Testis (tissue), 2 donors: ENCODE data around the gene ADAM8.
"Not testable (repeated sequence)": the region's sequence is repeated elsewhere in the genome, so short reads cannot be mapped to it uniquely, and the experiment has no call there.

ENCODE experiments used
- POLR2A ChIP-seq: fragments of 450-650 bp; IDR thresholded peaks from one replicate; pipeline ENCODE4 v1.6.1; 2017; ENCODE audit warnings: antibody characterized with exemption, mild to moderate bottlenecking, moderate library complexity
- TF ChIP-seq, protein P1 (sequence below), 3 experiments: fragments of 450-650 bp in 2 of 3; fragments of 200-600 bp in 1 of 3; sonication (generic) in 1 of 3; IDR thresholded peaks; one replicate each; pipeline ENCODE4 v1.5.1; 2016 to 2019; ENCODE audit warnings: antibody characterized with exemption in 3 of 3, mild to moderate bottlenecking in 2 of 3, moderate library complexity in 1 of 3

DNA sequence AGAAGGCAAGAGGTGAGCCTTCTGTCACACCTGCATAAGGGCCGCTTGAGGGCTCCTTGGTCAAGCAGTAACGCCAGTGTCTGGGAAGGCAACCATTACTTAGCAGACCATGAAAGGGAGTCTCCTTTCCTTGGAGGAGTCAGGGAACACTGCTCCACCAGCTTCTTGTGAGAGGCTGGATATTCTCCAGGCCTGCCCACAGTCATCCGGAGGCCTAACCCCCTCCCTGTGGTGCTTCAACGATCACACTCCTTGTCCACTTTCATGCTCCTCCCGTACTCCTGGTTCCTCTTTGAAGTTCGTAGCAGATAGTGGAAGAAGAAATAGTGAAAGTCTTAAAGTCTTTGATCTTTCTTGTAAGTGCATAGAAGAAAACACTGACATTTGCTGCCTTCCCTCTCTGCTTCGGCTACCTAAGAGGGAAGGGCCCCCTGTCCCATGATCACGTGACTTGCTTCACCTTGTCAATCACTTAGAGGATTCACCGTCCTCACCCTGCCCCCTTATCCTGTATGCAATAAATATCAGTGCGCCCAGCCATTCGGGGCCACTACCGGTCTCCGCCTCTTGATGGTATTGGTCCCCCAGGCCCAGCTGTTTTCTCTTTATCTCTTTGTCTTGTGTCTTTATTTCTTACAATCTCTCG, 45.5 kb upstream of the ADAM8 start:
- not testable (repeated sequence) for TF ChIP-seq POLR2A
- TF ChIP-seq, protein P1, sequence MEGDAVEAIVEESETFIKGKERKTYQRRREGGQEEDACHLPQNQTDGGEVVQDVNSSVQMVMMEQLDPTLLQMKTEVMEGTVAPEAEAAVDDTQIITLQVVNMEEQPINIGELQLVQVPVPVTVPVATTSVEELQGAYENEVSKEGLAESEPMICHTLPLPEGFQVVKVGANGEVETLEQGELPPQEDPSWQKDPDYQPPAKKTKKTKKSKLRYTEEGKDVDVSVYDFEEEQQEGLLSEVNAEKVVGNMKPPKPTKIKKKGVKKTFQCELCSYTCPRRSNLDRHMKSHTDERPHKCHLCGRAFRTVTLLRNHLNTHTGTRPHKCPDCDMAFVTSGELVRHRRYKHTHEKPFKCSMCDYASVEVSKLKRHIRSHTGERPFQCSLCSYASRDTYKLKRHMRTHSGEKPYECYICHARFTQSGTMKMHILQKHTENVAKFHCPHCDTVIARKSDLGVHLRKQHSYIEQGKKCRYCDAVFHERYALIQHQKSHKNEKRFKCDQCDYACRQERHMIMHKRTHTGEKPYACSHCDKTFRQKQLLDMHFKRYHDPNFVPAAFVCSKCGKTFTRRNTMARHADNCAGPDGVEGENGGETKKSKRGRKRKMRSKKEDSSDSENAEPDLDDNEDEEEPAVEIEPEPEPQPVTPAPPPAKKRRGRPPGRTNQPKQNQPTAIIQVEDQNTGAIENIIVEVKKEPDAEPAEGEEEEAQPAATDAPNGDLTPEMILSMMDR (IDR thresholded peaks at IDR 0.05) = not testable (repeated sequence)
